CD14-positive monocyte (primary cell): Measurements from ENCODE around the gene CDH9. TPM values are rescaled to one million over a fixed set of nuclear protein-coding genes. Genes with fewer than 3 reads are reported as not detected.

ENCODE experiments used
- DNase-seq, 3 donors: peaks; one replicate each; pipeline ENCODE4 v3.0.0-alpha.2; 2011 to 2022
- H2AFZ ChIP-seq: 2 replicates; pipeline ENCODE4 v1.6.0; 2012; ENCODE audit warnings: mild to moderate bottlenecking, low read depth, low read length, inconsistent platforms; ENCODE audit not compliant: insufficient read depth, poor library complexity, severe bottlenecking
- H3K27ac ChIP-seq, 2 donors: 1 replicate in 1 of 2; 2 replicates in 1 of 2; pipeline ENCODE4 v1.5.1; 2012 to 2013; ENCODE audit warnings: low read length in 2 of 2, control low read depth in 1 of 2, inconsistent platforms in 1 of 2, low read depth in 1 of 2, mild to moderate bottlenecking in 1 of 2
- H3K27me3 ChIP-seq, 2 donors: one replicate each; pipeline versions ENCODE4 v1.6.0 to v1.6.1; 2011 to 2013; ENCODE audit warnings: low read length in 2 of 2; ENCODE audit not compliant: control insufficient read depth in 2 of 2, insufficient read depth in 2 of 2
- H3K36me3 ChIP-seq, 2 donors: replicated peaks in 1 of 2; 1 replicate in 1 of 2; 2 replicates in 1 of 2; pipeline versions ENCODE4 v1.5.1 to v1.6.1; 2012 to 2013; ENCODE audit warnings: low read length in 2 of 2, control low read depth in 1 of 2, inconsistent platforms in 1 of 2, mild to moderate bottlenecking in 1 of 2; ENCODE audit not compliant: insufficient read depth in 2 of 2, control insufficient read depth in 1 of 2
- H3K4me1 ChIP-seq, 2 donors: 1 replicate in 1 of 2; 2 replicates in 1 of 2; pipeline versions ENCODE4 v1.5.1 to v1.6.1; 2012 to 2013; ENCODE audit warnings: low read length in 2 of 2, control low read depth in 1 of 2, inconsistent platforms in 1 of 2, mild to moderate bottlenecking in 1 of 2, moderate library complexity in 1 of 2; ENCODE audit not compliant: insufficient read depth in 2 of 2, control insufficient read depth in 1 of 2
- H3K4me2 ChIP-seq: replicated peaks from 2 replicates; pipeline ENCODE3; 2012; ENCODE audit warnings: low read length, moderate library complexity, mild to moderate bottlenecking; ENCODE audit not compliant: poor library complexity, severe bottlenecking; ENCODE audit errors: extremely low read depth
- H3K4me3 ChIP-seq, 3 experiments: fragments of 200-600 bp in 1 of 3; sonication (generic) in 1 of 3; replicated peaks in 1 of 3; 1 replicate in 2 of 3; 2 replicates in 1 of 3; pipeline ENCODE4 v1.5.1; 2011 to 2013; ENCODE audit warnings: low read length in 3 of 3, mild to moderate bottlenecking in 3 of 3, control low read depth in 2 of 3, low read depth in 2 of 3, inconsistent platforms in 1 of 3, moderate library complexity in 1 of 3
- H3K79me2 ChIP-seq: 2 replicates; pipeline ENCODE4 v1.6.0; 2012; ENCODE audit warnings: mild to moderate bottlenecking, control low read depth, inconsistent platforms, low read length, moderate library complexity; ENCODE audit not compliant: insufficient read depth
- H3K9ac ChIP-seq: 2 replicates; pipeline ENCODE4 v1.6.0; 2017; ENCODE audit warnings: low read length, mild to moderate bottlenecking; ENCODE audit not compliant: insufficient read depth, poor library complexity, severe bottlenecking
- H3K9me3 ChIP-seq, 2 donors: replicated peaks in 1 of 2; 1 replicate in 1 of 2; 2 replicates in 1 of 2; pipeline versions ENCODE4 v1.5.1 to v1.6.1; 2012 to 2013; ENCODE audit warnings: low read length in 2 of 2, control low read depth in 1 of 2; ENCODE audit not compliant: control insufficient read depth in 1 of 2, insufficient read depth in 1 of 2
- H4K20me1 ChIP-seq: 2 replicates; pipeline ENCODE4 v1.6.0; 2012; ENCODE audit warnings: mild to moderate bottlenecking, low read length, control low read depth, moderate library complexity; ENCODE audit not compliant: insufficient read depth
- H3K27ac Mint-ChIP-seq, 7 donors: one replicate each; pipeline ENCODE4 v1.8.0; 2020; ENCODE audit warnings: mild to moderate bottlenecking in 7 of 7, mixed read lengths in 7 of 7, moderate library complexity in 6 of 7, inconsistent platforms in 2 of 7
- H3K27me3 Mint-ChIP-seq, 3 donors: one replicate each; pipeline ENCODE4 v1.8.0; 2021 to 2022; ENCODE audit warnings: low read depth in 3 of 3, mild to moderate bottlenecking in 3 of 3, mixed read lengths in 3 of 3, moderate library complexity in 3 of 3, inconsistent platforms in 1 of 3
- H3K36me3 Mint-ChIP-seq, 2 donors: one replicate each; pipeline ENCODE4 v1.8.0; 2020; ENCODE audit warnings: mixed read lengths in 2 of 2, inconsistent platforms in 1 of 2, mild to moderate bottlenecking in 1 of 2
- H3K4me1 Mint-ChIP-seq: one replicate; pipeline ENCODE4 v1.8.0; 2020; ENCODE audit warnings: mild to moderate bottlenecking, mixed read lengths
- H3K4me3 Mint-ChIP-seq, 2 donors: one replicate each; pipeline ENCODE4 v1.8.0; 2020; ENCODE audit warnings: mild to moderate bottlenecking in 2 of 2, mixed read lengths in 2 of 2, moderate library complexity in 1 of 2
- H3K9me3 Mint-ChIP-seq, 7 donors: one replicate each; pipeline ENCODE4 v1.8.0; 2020 to 2022; ENCODE audit warnings: mixed read lengths in 7 of 7, mild to moderate bottlenecking in 6 of 7, moderate library complexity in 6 of 7, inconsistent platforms in 2 of 7
- WGBS: methylation state at CpG from one replicate; pipeline ENCODE4 v1.1.5; 2013; ENCODE audit warnings: missing lambda C conversion rate; ENCODE audit not compliant: insufficient coverage; 5-methylcytosine and 5-hydroxymethylcytosine counted together
- intact Hi-C, 2 donors: fragments of 100-400 bp; cut with micrococcal nuclease; formaldehyde crosslinking; loops; one replicate each; pipeline versions ENCODE4 v1.15.0 to v1.15.1; 2023
- polyA plus RNA-seq, 3 donors: library from polyadenylated mRNA; depleted of rRNA in 1 of 3; unstranded in 2 of 3; stranded (reverse) in 1 of 3; fragments of 300-500 nt in 2 of 3; fragments of >200 nt in 1 of 3; fragmentation: Illumina TruSeq in 2 of 3; gene quantifications; 1 replicate in 2 of 3; 2 replicates in 1 of 3; pipeline ENCODE4 v1.2.3, GENCODE V29; 2012 to 2021
- TF ChIP-seq, protein P1 (sequence below): fragments of 200-600 bp; IDR thresholded peaks from one replicate; pipeline ENCODE4 v1.8.0; 2022; ENCODE audit warnings: antibody characterized with exemption, mild to moderate bottlenecking

CDH9 gene
- polyA plus RNA-seq, 3 donors, result not detected

GRCh38 chr5:26948921-26949320 lies 89.5 kb downstream of the CDH9 start:
- Histone ChIP-seq H3K4me3 (no peak overlapping the region), H2AFZ (no peak overlapping the region), H3K9me3 (peaks cover 5 to 6% of the 10 kb centered on the region in 2 donors), H4K20me1 (no peaks in the 10 kb centered on the region), H3K27me3 (no peaks in the 10 kb centered on the region), H3K4me2 (no peak overlapping the region), H3K4me1 (no peaks in the 10 kb centered on the region), H3K36me3 (no peaks in the 10 kb centered on the region), H3K9ac (no peak overlapping the region), H3K79me2 (no peaks in the 10 kb centered on the region), H3K27ac (no peak overlapping the region)
- no peak overlapping the region for H3K27ac Mint-ChIP-seq
- no peaks in the 10 kb centered on the region for H3K4me1 Mint-ChIP-seq
- TF ChIP-seq, protein P1, sequence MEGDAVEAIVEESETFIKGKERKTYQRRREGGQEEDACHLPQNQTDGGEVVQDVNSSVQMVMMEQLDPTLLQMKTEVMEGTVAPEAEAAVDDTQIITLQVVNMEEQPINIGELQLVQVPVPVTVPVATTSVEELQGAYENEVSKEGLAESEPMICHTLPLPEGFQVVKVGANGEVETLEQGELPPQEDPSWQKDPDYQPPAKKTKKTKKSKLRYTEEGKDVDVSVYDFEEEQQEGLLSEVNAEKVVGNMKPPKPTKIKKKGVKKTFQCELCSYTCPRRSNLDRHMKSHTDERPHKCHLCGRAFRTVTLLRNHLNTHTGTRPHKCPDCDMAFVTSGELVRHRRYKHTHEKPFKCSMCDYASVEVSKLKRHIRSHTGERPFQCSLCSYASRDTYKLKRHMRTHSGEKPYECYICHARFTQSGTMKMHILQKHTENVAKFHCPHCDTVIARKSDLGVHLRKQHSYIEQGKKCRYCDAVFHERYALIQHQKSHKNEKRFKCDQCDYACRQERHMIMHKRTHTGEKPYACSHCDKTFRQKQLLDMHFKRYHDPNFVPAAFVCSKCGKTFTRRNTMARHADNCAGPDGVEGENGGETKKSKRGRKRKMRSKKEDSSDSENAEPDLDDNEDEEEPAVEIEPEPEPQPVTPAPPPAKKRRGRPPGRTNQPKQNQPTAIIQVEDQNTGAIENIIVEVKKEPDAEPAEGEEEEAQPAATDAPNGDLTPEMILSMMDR, result no peak
- intact Hi-C loops, result no loop called here
- H3K27me3 Mint-ChIP-seq, result no peaks in the 10 kb centered on the region
- WGBS, result no CpG with 5 or more reads among the region's 2 CpGs
- DNase-seq, result no peak
- no peaks in the 10 kb centered on the region for H3K36me3 Mint-ChIP-seq
- no peak overlapping the region for H3K4me3 Mint-ChIP-seq
- H3K9me3 Mint-ChIP-seq, result peaks cover 0 to 8% (median 3%) of the 10 kb centered on the region in 7 donors

DNA sequence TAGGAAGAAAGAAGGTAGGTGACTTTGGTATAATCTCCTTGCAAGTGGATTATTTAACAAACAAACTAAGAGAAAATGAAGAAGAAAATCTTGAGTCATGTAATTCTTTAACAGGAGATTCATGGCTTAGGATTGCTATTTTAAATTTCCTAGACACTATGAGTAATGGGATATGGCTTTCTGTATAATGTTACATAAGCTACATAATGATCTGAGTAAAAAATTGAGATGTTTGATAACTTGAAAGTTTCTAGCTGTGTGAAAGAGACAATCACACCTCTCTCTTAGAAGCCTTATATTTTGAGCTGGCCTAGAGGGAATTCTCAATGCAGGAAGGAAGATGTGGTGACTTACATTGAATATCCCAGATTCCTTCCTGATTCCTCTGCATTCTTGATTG lies 92.5 kb downstream of the CDH9 start:
- Mint-ChIP-seq H3K36me3 (no peaks in the 10 kb centered on the region), H3K4me3 (no peak overlapping the region), H3K27me3 (no peaks in the 10 kb centered on the region), H3K4me1 (no peaks in the 10 kb centered on the region), H3K27ac (no peak overlapping the region), H3K9me3 (peaks cover 0 to 19% (median 5%) of the 10 kb centered on the region in 7 donors)
- Histone ChIP-seq H3K36me3 (no peaks in the 10 kb centered on the region), H3K4me3 (no peak overlapping the region), H3K9ac (no peak overlapping the region), H4K20me1 (no peaks in the 10 kb centered on the region), H3K27ac (no peak overlapping the region), H2AFZ (no peak overlapping the region), H3K4me1 (no peaks in the 10 kb centered on the region), H3K79me2 (no peaks in the 10 kb centered on the region), H3K9me3 (peaks cover 2 to 5% of the 10 kb centered on the region in 2 donors), H3K27me3 (no peaks in the 10 kb centered on the region), H3K4me2 (no peak overlapping the region)
- TF ChIP-seq, protein P1, result no peak
- intact Hi-C loops, result no loop called here
- DNase-seq, result no peak
